Pancreas (tissue), 10 donors: Measurements from ENCODE around the gene DCC. TPM values are rescaled to one million over a fixed set of nuclear protein-coding genes. Genes with fewer than 3 reads are reported as not detected.
"Not testable (repeated sequence)": the region's sequence is repeated elsewhere in the genome, so short reads cannot be mapped to it uniquely, and the experiment has no call there.

Experiments
- ATAC-seq, 4 donors: fragments of 200-7000 bp; cut with Tn5 transposase; one replicate each; pipeline versions ENCODE4 v1.8.0 to v1.9.1; 2020; ENCODE audit warnings: mild to moderate bottlenecking in 4 of 4, moderate library complexity in 4 of 4
- DNase-seq, 6 donors: peaks; one replicate each; pipeline ENCODE4 v3.0.0-alpha.2; 2020
- FAIRE-seq: peaks from 2 replicates; lab custom pipeline; 2012; peaks lifted over from hg19 to GRCh38; lab: Jason Lieb, UNC
- H3K27ac ChIP-seq, 4 donors: fragments of 200-600 bp; sonication (generic); 1 replicate in 3 of 4; 2 replicates in 1 of 4; pipeline versions ENCODE4 v1.5.0 to v1.8.0; 2020
- H3K27me3 ChIP-seq, 4 donors: fragments of 200-600 bp; one replicate each; pipeline ENCODE4 v1.8.0; 2021
- H3K36me3 ChIP-seq, 3 donors: fragments of 200-600 bp; sonication (generic) in 1 of 3; one replicate each; pipeline versions ENCODE4 v1.5.0 to v1.8.0; 2020 to 2021
- H3K4me1 ChIP-seq, 3 donors: fragments of 200-600 bp; one replicate each; pipeline ENCODE4 v1.8.0; 2021
- H3K4me3 ChIP-seq, 4 donors: fragments of 200-600 bp; sonication (generic) in 2 of 4; one replicate each; pipeline versions ENCODE4 v1.5.0 to v1.8.0; 2020 to 2021
- H3K9me3 ChIP-seq, 4 donors: fragments of 200-600 bp; one replicate each; pipeline ENCODE4 v1.8.0; 2021
- WGBS, 2 donors: extraction: QIAGEN DNeasy Blood & Tissue Kit; methylation state at CpG; one replicate each; pipeline ENCODE4 v1.1.7; 2013; 5-methylcytosine and 5-hydroxymethylcytosine counted together
- intact Hi-C, 3 donors: fragments of 100-400 bp; cut with DNase I; formaldehyde crosslinking; loops; one replicate each; pipeline versions ENCODE4 v1.11.1 to v1.14.2; 2022
- polyA plus RNA-seq, 2 donors: library from polyadenylated mRNA; stranded (reverse); fragments of 200-250 nt; gene quantifications; one replicate each; pipeline ENCODE4 v1.2.3, GENCODE V29; 2013
- total RNA-seq, 6 donors: library from RNA; stranded (reverse); fragmentation: NEBNext Ultra II Directional in 4 of 6; extraction: Animal tissue kit (Norgen Biotek cat#: 25700) in 4 of 6; gene quantifications; one replicate each; pipeline versions ENCODE4 v1.2.1 to v1.2.4, GENCODE V29; 2021 to 2023
- TF ChIP-seq, protein P1 (sequence below), 4 donors: fragments of 200-600 bp; sonication (generic) in 3 of 4; IDR thresholded peaks; one replicate each; pipeline versions ENCODE4 v1.5.0 to v1.8.0; 2021; ENCODE audit warnings: antibody characterized with exemption in 4 of 4
- donor health status: healthy with polysubstance abuse.
- donor health status: DM: no; HTN: no; CAD: no; lungs with moderate emphysema.
- donor health status: DM: no; HTN: no; CAD: no.
- donor health status: control.
- donor health status: control.
- donor health status: Bipolar disorder and iron deficiency.
- donor health status: DM: yes; HTN: yes; CAD: no.
- donor health status: DM: no; HTN: no; CAD: no.
- donor health status: DM: no; HTN: no; CAD: no.
- donor health status: DM: yes; HTN: yes; CAD: no.

Gene DCC
- total and polyA plus RNA-seq, 8 donors: 0.18 to 0.44 (median 0.28) TPM; not detected in 1

GRCh38 chr18:53451902-53452301 is 1111.9 kb downstream of the DCC start:
- Histone ChIP-seq H3K27ac (no peak overlapping the region), H3K4me1 (no peaks in the 10 kb centered on the region), H3K36me3 (no peaks in the 10 kb centered on the region), H3K27me3 (no peaks in the 10 kb centered on the region), H3K4me3 (no peak overlapping the region), H3K9me3 (no peaks in the 10 kb centered on the region)
- no peak for FAIRE-seq
- intact Hi-C loops: no loop called here
- 20 to 40% methylated on average over 2 of the region's 2 CpGs for WGBS, 2 donors
- DNase-seq: no peak
- TF ChIP-seq, protein P1, sequence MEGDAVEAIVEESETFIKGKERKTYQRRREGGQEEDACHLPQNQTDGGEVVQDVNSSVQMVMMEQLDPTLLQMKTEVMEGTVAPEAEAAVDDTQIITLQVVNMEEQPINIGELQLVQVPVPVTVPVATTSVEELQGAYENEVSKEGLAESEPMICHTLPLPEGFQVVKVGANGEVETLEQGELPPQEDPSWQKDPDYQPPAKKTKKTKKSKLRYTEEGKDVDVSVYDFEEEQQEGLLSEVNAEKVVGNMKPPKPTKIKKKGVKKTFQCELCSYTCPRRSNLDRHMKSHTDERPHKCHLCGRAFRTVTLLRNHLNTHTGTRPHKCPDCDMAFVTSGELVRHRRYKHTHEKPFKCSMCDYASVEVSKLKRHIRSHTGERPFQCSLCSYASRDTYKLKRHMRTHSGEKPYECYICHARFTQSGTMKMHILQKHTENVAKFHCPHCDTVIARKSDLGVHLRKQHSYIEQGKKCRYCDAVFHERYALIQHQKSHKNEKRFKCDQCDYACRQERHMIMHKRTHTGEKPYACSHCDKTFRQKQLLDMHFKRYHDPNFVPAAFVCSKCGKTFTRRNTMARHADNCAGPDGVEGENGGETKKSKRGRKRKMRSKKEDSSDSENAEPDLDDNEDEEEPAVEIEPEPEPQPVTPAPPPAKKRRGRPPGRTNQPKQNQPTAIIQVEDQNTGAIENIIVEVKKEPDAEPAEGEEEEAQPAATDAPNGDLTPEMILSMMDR (IDR thresholded peaks at IDR 0.05): no peak
- ATAC-seq: no peak

DNA sequence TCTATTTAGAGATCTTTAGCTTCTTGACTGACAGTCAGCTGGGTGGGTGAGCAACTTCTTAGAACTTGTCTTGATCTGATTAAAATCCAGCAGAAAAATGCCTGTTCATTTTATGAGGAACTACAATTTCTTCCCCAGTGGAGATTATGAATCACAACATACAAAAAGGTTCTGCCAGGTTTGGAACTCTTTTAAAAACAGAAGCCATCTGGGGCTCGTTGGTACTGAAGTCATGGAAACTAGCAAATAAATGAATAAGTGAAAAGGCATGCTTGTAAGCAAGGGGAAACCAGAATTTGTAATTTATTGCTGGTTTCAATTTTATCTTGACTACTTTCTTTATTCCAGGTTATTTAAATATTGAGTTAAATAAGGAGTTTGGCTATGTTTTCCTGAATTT is 1117.1 kb downstream of the DCC start:
- TF ChIP-seq, protein P1 (IDR thresholded peaks at IDR 0.05): no peak
- Histone ChIP-seq H3K36me3 (no peaks in the 10 kb centered on the region), H3K27me3 (no peaks in the 10 kb centered on the region), H3K4me3 (no peak overlapping the region), H3K9me3 (no peaks in the 10 kb centered on the region), H3K27ac (no peak overlapping the region), H3K4me1 (no peaks in the 10 kb centered on the region)
- no peak for FAIRE-seq
- no peak for ATAC-seq
- intact Hi-C loops: no loop called here
- no peak for DNase-seq
- WGBS, 2 donors: 9 to 29% methylated on average over 1 of the region's 1 CpG

- TF ChIP-seq, protein P1 (IDR thresholded peaks at IDR 0.05): no peak
- FAIRE-seq (no peak), ATAC-seq (no peak), DNase-seq (no peak)
- Histone ChIP-seq H3K36me3 (no peaks in the 10 kb centered on the region), H3K27ac (no peak overlapping the region), H3K27me3 (no peaks in the 10 kb centered on the region), H3K9me3 (no peaks in the 10 kb centered on the region), H3K4me3 (no peak overlapping the region), H3K4me1 (no peaks in the 10 kb centered on the region)
- intact Hi-C loops: no loop called here
Measured at GRCh38 chr18:53458268-53458667, 1118.3 kb downstream of the DCC start.

DNA sequence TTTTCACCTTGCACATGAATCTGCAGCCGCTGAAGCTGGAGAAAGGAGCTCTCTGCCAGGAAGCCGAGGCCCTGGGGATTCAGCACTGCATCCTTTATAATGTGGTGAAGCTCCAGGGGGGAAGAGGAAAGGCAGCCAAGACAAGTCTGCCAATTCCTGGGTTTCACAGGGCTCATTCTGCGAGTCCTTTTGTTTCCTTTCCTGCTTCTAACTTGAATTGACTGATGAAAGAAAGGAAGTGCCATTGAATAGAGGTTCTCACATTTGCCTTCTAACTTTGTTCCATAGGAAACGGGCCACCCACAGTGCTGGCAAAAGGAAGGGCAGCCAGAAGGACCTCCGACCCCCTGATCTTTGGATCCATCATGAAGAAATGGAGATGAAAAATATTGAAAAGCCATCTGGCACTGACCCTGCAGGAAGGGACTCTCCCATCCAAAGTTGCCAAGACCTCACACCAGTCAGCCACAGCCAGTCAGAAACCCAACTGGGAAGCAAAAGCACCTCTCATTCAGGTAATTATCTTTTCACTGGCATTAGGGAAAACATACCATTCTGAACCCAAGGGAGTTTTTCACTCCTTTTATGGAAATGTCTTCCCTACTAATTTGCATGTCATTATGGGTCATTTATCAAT is 1119.1 kb downstream of the DCC start:
- Histone ChIP-seq H3K4me3 (no peak overlapping the region), H3K36me3 (no peaks in the 10 kb centered on the region), H3K4me1 (no peaks in the 10 kb centered on the region), H3K27ac (no peak overlapping the region), H3K27me3 (no peaks in the 10 kb centered on the region), H3K9me3 (no peaks in the 10 kb centered on the region)
- DNase-seq (no peak), FAIRE-seq (no peak), ATAC-seq (no peak)
- TF ChIP-seq, protein P1 (IDR thresholded peaks at IDR 0.05): no peak
- intact Hi-C loops: no loop called here
- WGBS, 2 donors: 35 to 42% methylated on average over 5 of the region's 5 CpGs

GRCh38 chr18:53467756-53468155 is 1127.8 kb downstream of the DCC start:
- Histone ChIP-seq H3K4me3 (no peak overlapping the region), H3K4me1 (no peaks in the 10 kb centered on the region), H3K9me3 (no peaks in the 10 kb centered on the region), H3K36me3 (no peaks in the 10 kb centered on the region), H3K27ac (no peak overlapping the region), H3K27me3 (no peaks in the 10 kb centered on the region)
- WGBS, 2 donors: 84 to 94% methylated on average over 5 of the region's 5 CpGs
- intact Hi-C loops: no loop called here
- DNase-seq: no peak
- TF ChIP-seq, protein P1 (IDR thresholded peaks at IDR 0.05): no peak
- no peak for ATAC-seq
- no peak for FAIRE-seq

GRCh38 chr18:53468173-53468572 is 1128.2 kb downstream of the DCC start:
- DNase-seq, H3K36me3 ChIP-seq, H3K4me1 ChIP-seq, intact Hi-C loops, H3K27ac ChIP-seq, H3K4me3 ChIP-seq, ATAC-seq, H3K27me3 ChIP-seq, H3K9me3 ChIP-seq: not testable (repeated sequence)
- WGBS, 2 donors: 73 to 88% methylated on average over 2 of the region's 2 CpGs
- peak; percentile 74 for FAIRE-seq
